Transverse colon (tissue), 4 donors: Measurements from ENCODE around the gene DGAT2L6. TPM values are rescaled to one million over a fixed set of nuclear protein-coding genes. Genes with fewer than 3 reads are reported as not detected.

Source experiments
- DNase-seq: peaks from one replicate; pipeline ENCODE4 v3.0.0-alpha.2; 2019
- H3K27ac ChIP-seq, 4 donors: fragments of 200-600 bp; sonication (generic); 2 replicates each; pipeline ENCODE4 v1.5.1; 2016 to 2018; ENCODE audit warnings: inconsistent platforms in 4 of 4
- H3K27me3 ChIP-seq: fragments of 200-600 bp; sonication (generic); 2 replicates; pipeline ENCODE4 v1.5.1; 2017; ENCODE audit warnings: inconsistent platforms
- H3K36me3 ChIP-seq, 4 donors: fragments of 200-600 bp; sonication (generic); 2 replicates each; pipeline ENCODE4 v1.5.1; 2017 to 2019; ENCODE audit warnings: inconsistent platforms in 4 of 4
- H3K4me1 ChIP-seq, 4 donors: fragments of 200-600 bp; sonication (generic); 2 replicates each; pipeline ENCODE4 v1.5.1; 2017 to 2020; ENCODE audit warnings: inconsistent platforms in 4 of 4
- H3K4me3 ChIP-seq, 4 donors: fragments of 200-600 bp; sonication (generic); 1 replicate in 1 of 4; 2 replicates in 3 of 4; pipeline versions ENCODE4 v1.5.1 to v1.6.1; 2017 to 2019; ENCODE audit warnings: inconsistent platforms in 4 of 4
- H3K9me3 ChIP-seq, 2 donors: fragments of 200-600 bp; sonication (generic); 2 replicates each; pipeline ENCODE4 v1.5.1; 2017 to 2019; ENCODE audit warnings: inconsistent platforms in 2 of 2
- CTCF ChIP-seq, 5 experiments: fragments of 200-600 bp in 3 of 5; fragments of 450-650 bp in 2 of 5; sonication (generic) in 3 of 5; IDR thresholded peaks; 1 replicate in 2 of 5; 2 replicates in 3 of 5; pipeline ENCODE4 v1.5.1; 2016 to 2017; ENCODE audit warnings: antibody characterized with exemption in 5 of 5, inconsistent platforms in 3 of 5, mild to moderate bottlenecking in 2 of 5, moderate library complexity in 1 of 5
- EP300 ChIP-seq: sonication (generic); formaldehyde crosslinking; IDR thresholded peaks from one replicate; pipeline ENCODE4 v1.6.1; 2017; ENCODE audit warnings: antibody characterized with exemption, low read depth
- POLR2A ChIP-seq: fragments of 450-650 bp; IDR thresholded peaks from one replicate; pipeline ENCODE4 v1.6.1; 2016; ENCODE audit warnings: antibody characterized with exemption, mild to moderate bottlenecking, moderate library complexity
- POLR2AphosphoS5 ChIP-seq, 3 donors: sonication (generic); formaldehyde crosslinking; IDR thresholded peaks; one replicate each; pipeline ENCODE4 v1.6.1; 2016; ENCODE audit warnings: antibody characterized with exemption in 3 of 3
- WGBS, 2 donors: methylation state at CpG; one replicate each; pipeline ENCODE4 v1.1.5; 2018; ENCODE audit warnings: low coverage in 1 of 2; 5-methylcytosine and 5-hydroxymethylcytosine counted together
- in situ Hi-C, 4 donors: fragments of 200-750 bp; cut with MboI; loops; one replicate each; pipeline versions ENCODE4 v1.15.0 to v1.15.1; 2017; ENCODE audit warnings: low sequenced_read_pairs in 3 of 4, low pct_ligation_motif_present in 1 of 4, low pct_unique_long_range_greater_than_20kb in 1 of 4
- intact Hi-C: fragments of 100-400 bp; cut with DNase I; formaldehyde crosslinking; loops from one replicate; pipeline ENCODE4 v1.15.1; 2023; ENCODE audit warnings: low total_unique reads
- total RNA-seq, 4 donors: library from RNA; depleted of rRNA; stranded (reverse); fragments of >200 nt; gene quantifications; one replicate each; pipeline ENCODE4 v1.1.0, GENCODE V29; 2016

Gene DGAT2L6
- total RNA-seq, 4 donors from 2014 or later: not detected

GRCh38 chrX:70247252-70247651 lies 70.0 kb downstream of the DGAT2L6 start:
- no peaks in the 10 kb centered on the region for H3K36me3 ChIP-seq
- in situ Hi-C loops (no loop called here), intact Hi-C loops (no loop called here)
- no peaks in the 10 kb centered on the region for H3K9me3 ChIP-seq
- no peak for TF ChIP-seq POLR2AphosphoS5 (IDR thresholded peaks at IDR 0.05)
- TF ChIP-seq CTCF (IDR thresholded peaks at IDR 0.05): no peak
- no peak for TF ChIP-seq POLR2A
- TF ChIP-seq EP300: no peak
- no peak for DNase-seq
- no peak overlapping the region for H3K27ac ChIP-seq
- no peak overlapping the region for H3K4me3 ChIP-seq
- 71 to 89% methylated on average over 2 of the region's 2 CpGs for WGBS, 2 donors
- no peaks in the 10 kb centered on the region for H3K27me3 ChIP-seq
- no peaks in the 10 kb centered on the region for H3K4me1 ChIP-seq

GRCh38 chrX:70252491-70252890 lies 75.2 kb downstream of the DGAT2L6 start:
- Histone ChIP-seq H3K4me1 (no peaks in the 10 kb centered on the region), H3K27me3 (no peaks in the 10 kb centered on the region), H3K27ac (no peak overlapping the region), H3K9me3 (no peaks in the 10 kb centered on the region), H3K36me3 (no peaks in the 10 kb centered on the region), H3K4me3 (no peak overlapping the region)
- WGBS, 2 donors: 55% methylated on average over 2 of the region's 2 CpGs; no CpG with 5 or more reads in 1 of the 2 donors
- intact Hi-C loops: no loop called here
- TF ChIP-seq EP300: no peak
- TF ChIP-seq CTCF (IDR thresholded peaks at IDR 0.05): no peak
- no peak for TF ChIP-seq POLR2AphosphoS5 (IDR thresholded peaks at IDR 0.05)
- TF ChIP-seq POLR2A: no peak
- DNase-seq: no peak
- in situ Hi-C loops: no loop called here

GRCh38 chrX:70253377-70254062 lies 76.2 kb downstream of the DGAT2L6 start:
- Histone ChIP-seq H3K27ac (no peak overlapping the region), H3K4me3 (no peak overlapping the region), H3K4me1 (no peaks in the 10 kb centered on the region), H3K36me3 (no peaks in the 10 kb centered on the region), H3K9me3 (no peaks in the 10 kb centered on the region), H3K27me3 (no peaks in the 10 kb centered on the region)
- 70 to 80% methylated on average over 1 to 3 of the region's 3 CpGs for WGBS, 2 donors
- intact Hi-C loops (no loop called here), in situ Hi-C loops (no loop called here)
- DNase-seq: no peak
- no peak for TF ChIP-seq EP300
- TF ChIP-seq POLR2AphosphoS5 (IDR thresholded peaks at IDR 0.05): no peak
- no peak for TF ChIP-seq POLR2A
- no peak for TF ChIP-seq CTCF (IDR thresholded peaks at IDR 0.05)

- in situ Hi-C loops: no loop called here
- DNase-seq: no peak
- Histone ChIP-seq H3K36me3 (no peaks in the 10 kb centered on the region), H3K9me3 (no peaks in the 10 kb centered on the region), H3K4me1 (no peaks in the 10 kb centered on the region), H3K27me3 (no peaks in the 10 kb centered on the region), H3K27ac (no peak overlapping the region), H3K4me3 (no peak overlapping the region)
- intact Hi-C loops: no loop called here
- TF ChIP-seq POLR2AphosphoS5 (IDR thresholded peaks at IDR 0.05) (no peak), CTCF (IDR thresholded peaks at IDR 0.05) (no peak), POLR2A (no peak), EP300 (no peak)
- 87% methylated on average over 1 of the region's 1 CpG; no CpG with 5 or more reads in 1 of the 2 donors for WGBS, 2 donors
Observed at GRCh38 chrX:70254063-70254400, 76.7 kb downstream of the DGAT2L6 start.
